A549 (cell line): ENCODE measurements around the gene PML. TPM values are rescaled to one million over a fixed set of nuclear protein-coding genes. Genes with fewer than 3 reads are reported as not detected.

ENCODE experiments used
- ATAC-seq, 2 experiments: fragments of 200-7000 bp in 1 of 2; fragments of >200 bp in 1 of 2; cut with Nextera tagmentation in 1 of 2; cut with Tn5 transposase in 1 of 2; 3 replicates each; pipeline versions ENCODE4 v1.8.0 to v1.9.1; 2018 to 2020; ENCODE audit warnings: mild to moderate bottlenecking in 1 of 2, moderate library complexity in 1 of 2
- CTCF ChIA-PET: fragments of 300-600 bp; sonication (Branson Sonifier 250); formaldehyde crosslinking; extraction: SDS; loops from one replicate; lab custom pipeline; 2021; ENCODE audit warnings: antibody characterized with exemption, inconsistent platforms; lab: Yijun Ruan, JAX
- POLR2A ChIA-PET: fragments of 350-600 bp; formaldehyde crosslinking; extraction: SDS; loops from one replicate; lab custom pipeline; 2021; ENCODE audit warnings: antibody characterized with exemption, inconsistent platforms; lab: Yijun Ruan, JAX
- DNase-seq, 2 experiments: peaks; one replicate each; pipeline versions ENCODE4 v3.0.0 to v3.0.0-alpha.2; 2011 to 2016; ENCODE audit warnings: low read depth in 1 of 2, low spot score in 1 of 2
- FAIRE-seq: peaks from 2 replicates; lab custom pipeline; 2011; peaks lifted over from hg19 to GRCh38; lab: Jason Lieb, UNC
- H3K27ac ChIP-seq, 2 experiments: fragments of >200 bp; sonication (Bioruptor Twin); formaldehyde crosslinking; 3 replicates each; pipeline ENCODE4 v1.5.1; 2016 to 2017
- H3K4me1 ChIP-seq: fragments of >200 bp; sonication (Bioruptor Twin); formaldehyde crosslinking; 3 replicates; pipeline ENCODE4 v1.6.1; 2016
- H3K4me2 ChIP-seq: fragments of >200 bp; sonication (Bioruptor Twin); formaldehyde crosslinking; 3 replicates; pipeline ENCODE4 v1.6.1; 2016
- H3K4me3 ChIP-seq: fragments of >200 bp; sonication (Bioruptor Twin); formaldehyde crosslinking; 3 replicates; pipeline ENCODE4 v1.5.1; 2016
- H3K9me3 ChIP-seq: fragments of >200 bp; sonication (Bioruptor Twin); formaldehyde crosslinking; 3 replicates; pipeline ENCODE4 v1.6.1; 2016
- BCL3 ChIP-seq: fragments of >200 bp; sonication (Bioruptor Twin); formaldehyde crosslinking; IDR thresholded peaks from 3 replicates; pipeline ENCODE4 v1.6.1; 2016
- CBX2 ChIP-seq: fragments of 200-600 bp; sonication (generic); IDR thresholded peaks from 2 replicates; pipeline ENCODE4 v1.6.1; 2016; ENCODE audit warnings: low read depth, mild to moderate bottlenecking, borderline replicate concordance
- CHD2 ChIP-seq: fragments of 150-350 bp; IDR thresholded peaks from 2 replicates; pipeline ENCODE4 v1.6.1; 2014; ENCODE audit warnings: low read length; ENCODE audit not compliant: partially characterized antibody
- ESRRA ChIP-seq: fragments of 150-350 bp; IDR thresholded peaks from 2 replicates; pipeline ENCODE4 v1.6.1; 2014; ENCODE audit warnings: mild to moderate bottlenecking, low read length, borderline replicate concordance
- FOSL2 ChIP-seq, 2 experiments: fragments of 450-650 bp in 1 of 2; fragments of >200 bp in 1 of 2; sonication (Bioruptor Twin) in 1 of 2; formaldehyde crosslinking; IDR thresholded peaks; 2 replicates each; pipeline versions ENCODE4 v1.5.0 to v1.6.1; 2016 to 2020; ENCODE audit warnings: mild to moderate bottlenecking in 1 of 2, moderate library complexity in 1 of 2
- FOXS1 ChIP-seq: fragments of 250-450 bp; sonication (Bioruptor Pico); IDR thresholded peaks from 2 replicates; pipeline ENCODE4 v1.5.0; 2020; ENCODE audit warnings: mild to moderate bottlenecking, moderate library complexity
- HOXB13 ChIP-seq: fragments of 250-450 bp; sonication (Bioruptor Pico); IDR thresholded peaks from 2 replicates; pipeline ENCODE4 v1.5.0; 2020; ENCODE audit warnings: low read depth, mild to moderate bottlenecking, moderate library complexity
- HOXB5 ChIP-seq: fragments of 250-450 bp; sonication (Bioruptor Pico); IDR thresholded peaks from 2 replicates; pipeline ENCODE4 v1.5.0; 2020; ENCODE audit warnings: mild to moderate bottlenecking, moderate library complexity
- NFE2L2 ChIP-seq: fragments of 150-350 bp; conservative IDR thresholded peaks from 2 replicates; pipeline ENCODE4 v1.6.1; 2014; ENCODE audit warnings: low read length
- PBX3 ChIP-seq: IDR thresholded peaks from 2 replicates; pipeline ENCODE4 v1.6.1; 2012
- POLR2A ChIP-seq: IDR thresholded peaks from 2 replicates; pipeline ENCODE4 v1.6.1; 2012; ENCODE audit warnings: mild to moderate bottlenecking, low read length
- RNF2 ChIP-seq: fragments of 200-600 bp; sonication (generic); IDR thresholded peaks from 2 replicates; pipeline ENCODE4 v1.6.1; 2016; ENCODE audit warnings: low read depth, mild to moderate bottlenecking, antibody characterized with exemption, moderate library complexity, borderline replicate concordance
- ZFP36 ChIP-seq: fragments of 450-650 bp; IDR thresholded peaks from 2 replicates; pipeline ENCODE4 v1.6.1; 2014; ENCODE audit warnings: borderline replicate concordance; ENCODE audit not compliant: partially characterized antibody
- ZSCAN20 ChIP-seq: fragments of 250-450 bp; sonication (Bioruptor Pico); IDR thresholded peaks from 2 replicates; pipeline ENCODE4 v1.8.0; 2022; ENCODE audit warnings: mild to moderate bottlenecking, moderate library complexity
- WGBS: methylation state at CpG from one replicate; pipeline ENCODE4 v1.1.6; 2017; ENCODE audit errors: missing lambda C conversion rate; 5-methylcytosine and 5-hydroxymethylcytosine counted together
- polyA minus RNA-seq: library from RNA; depleted of rRNA, polyadenylated mRNA; stranded (reverse); fragments of >200 nt; gene quantifications from 2 replicates; pipeline ENCODE4 v1.2.3, GENCODE V29; 2011; rRNA and poly(A)+ RNA removed
- polyA plus RNA-seq, 4 experiments: library from polyadenylated mRNA; depleted of rRNA in 3 of 4; stranded (reverse); fragments of >200 nt; fragmentation: RNase III in 1 of 4; extraction: RNeasy Plus Mini Kit Qiagen cat#74134 plus additional on column Dnase treatment in 1 of 4; gene quantifications; 2 replicates in 3 of 4; 3 replicates in 1 of 4; pipeline ENCODE4 v1.2.3, GENCODE V29; 2011 to 2017
- TF ChIP-seq, protein P1 (sequence below): fragments of >200 bp; sonication (Bioruptor Twin); formaldehyde crosslinking; IDR thresholded peaks from 2 replicates; pipeline ENCODE4 v1.6.1; 2016
- TF ChIP-seq, protein P2 (sequence below): fragments of 150-350 bp; IDR thresholded peaks from 2 replicates; pipeline ENCODE4 v1.6.1; 2014; ENCODE audit warnings: low read depth, mild to moderate bottlenecking, low read length
- TF ChIP-seq, protein P3 (sequence below): fragments of >200 bp; sonication (Bioruptor Twin); formaldehyde crosslinking; IDR thresholded peaks from 3 replicates; pipeline ENCODE4 v1.5.1; 2016

PML gene, protein sequence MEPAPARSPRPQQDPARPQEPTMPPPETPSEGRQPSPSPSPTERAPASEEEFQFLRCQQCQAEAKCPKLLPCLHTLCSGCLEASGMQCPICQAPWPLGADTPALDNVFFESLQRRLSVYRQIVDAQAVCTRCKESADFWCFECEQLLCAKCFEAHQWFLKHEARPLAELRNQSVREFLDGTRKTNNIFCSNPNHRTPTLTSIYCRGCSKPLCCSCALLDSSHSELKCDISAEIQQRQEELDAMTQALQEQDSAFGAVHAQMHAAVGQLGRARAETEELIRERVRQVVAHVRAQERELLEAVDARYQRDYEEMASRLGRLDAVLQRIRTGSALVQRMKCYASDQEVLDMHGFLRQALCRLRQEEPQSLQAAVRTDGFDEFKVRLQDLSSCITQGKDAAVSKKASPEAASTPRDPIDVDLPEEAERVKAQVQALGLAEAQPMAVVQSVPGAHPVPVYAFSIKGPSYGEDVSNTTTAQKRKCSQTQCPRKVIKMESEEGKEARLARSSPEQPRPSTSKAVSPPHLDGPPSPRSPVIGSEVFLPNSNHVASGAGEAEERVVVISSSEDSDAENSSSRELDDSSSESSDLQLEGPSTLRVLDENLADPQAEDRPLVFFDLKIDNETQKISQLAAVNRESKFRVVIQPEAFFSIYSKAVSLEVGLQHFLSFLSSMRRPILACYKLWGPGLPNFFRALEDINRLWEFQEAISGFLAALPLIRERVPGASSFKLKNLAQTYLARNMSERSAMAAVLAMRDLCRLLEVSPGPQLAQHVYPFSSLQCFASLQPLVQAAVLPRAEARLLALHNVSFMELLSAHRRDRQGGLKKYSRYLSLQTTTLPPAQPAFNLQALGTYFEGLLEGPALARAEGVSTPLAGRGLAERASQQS
- 2.1 and 3.9 TPM in 2 replicates for polyA plus RNA-seq (2011; rRNA removed)
- 5.9 and 7.9 TPM in 2 replicates for polyA plus RNA-seq (2012; cell fraction: cytosol; rRNA removed)
- 14.7 and 25.7 TPM in 2 replicates for polyA plus RNA-seq (2012; cell fraction: nucleus; rRNA removed)
- polyA plus RNA-seq (2017; fragmentation: RNase III; extraction: RNeasy Plus Mini Kit Qiagen cat#74134 plus additional on column Dnase treatment): 7.8 to 8.5 TPM (median 8.4 TPM) in 3 replicates
- polyA minus RNA-seq: 5.6 and 6.2 TPM in 2 replicates

DNA sequence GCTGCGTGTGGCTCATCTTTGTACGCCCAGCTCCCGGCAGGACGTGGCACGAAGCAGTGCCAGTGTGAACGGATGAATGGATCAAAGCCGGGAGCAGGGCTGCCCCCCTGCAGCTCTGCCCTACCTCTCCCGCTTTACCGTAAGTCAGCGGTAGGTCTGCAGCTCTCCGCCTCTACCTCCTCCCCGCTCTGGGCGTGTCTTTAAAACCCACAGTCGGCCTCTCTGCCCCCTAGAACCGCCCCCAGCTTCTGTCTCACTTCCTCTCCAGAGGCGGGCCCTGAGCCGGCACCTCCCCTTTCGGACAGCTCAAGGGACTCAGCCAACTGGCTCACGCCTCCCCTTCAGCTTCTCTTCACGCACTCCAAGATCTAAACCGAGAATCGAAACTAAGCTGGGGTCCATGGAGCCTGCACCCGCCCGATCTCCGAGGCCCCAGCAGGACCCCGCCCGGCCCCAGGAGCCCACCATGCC lies at the start of gene PML:
TSS of gene PML (plus strand) at position 304 of the 471 bp plus-strand sequence. CDS start at position 401, 97 bp downstream.
- peak; percentile 93 to 95 for ATAC-seq
- Histone ChIP-seq H3K27ac (peak within 1 kb of the TSS; percentile 87 to 91), H3K9me3 (no peaks in the 10 kb centered on the region), H3K4me3 (peak within 1 kb of the TSS; percentile 98), H3K4me2 (peak within 1 kb of the TSS; percentile 97), H3K4me1 (peaks cover 14% of the 10 kb centered on the region)
- TF ChIP-seq POLR2A (peak; percentile 76), BCL3 (0 out of 3 replicates have a peak, but pooled peaks have one; percentile 44), NFE2L2 (no peak), HOXB5 (CRISPR knock-in tag) (no peak)
- no peak for FAIRE-seq
- CTCF ChIA-PET: interaction anchor here (0.8 to 5.5 kb wide), 6 partner anchors 12 to 60 kb away, joined by 3 to 30 read pairs (median 6); no protein-coding TSS in a partner anchor
- WGBS: 0% methylated on average over 11 of the region's 27 CpGs
- POLR2A ChIA-PET: interaction anchor here (0.6 kb wide), 1 partner anchor 43 kb away, joined by 3 read pairs; no protein-coding TSS in a partner anchor
- peak; percentile 85 to 89 for DNase-seq

DNA sequence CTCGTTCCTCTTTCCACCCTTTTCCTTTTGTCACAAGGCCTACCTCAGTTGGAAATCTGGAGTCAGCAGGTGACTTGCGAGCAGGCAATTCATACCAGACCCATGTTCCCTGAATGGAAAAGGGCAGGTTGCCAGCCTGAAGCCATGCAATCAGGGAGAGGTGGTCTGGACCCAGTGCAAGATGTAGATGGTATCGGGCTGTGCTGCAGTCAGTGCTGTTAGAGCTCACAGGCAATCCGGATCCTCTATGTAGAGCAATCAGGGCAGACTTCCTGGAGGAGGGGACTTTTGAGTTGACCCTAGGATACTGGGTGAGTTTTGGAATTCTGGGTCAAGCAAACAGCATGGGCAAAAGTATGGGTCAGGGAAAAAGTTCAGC lies 49.4 kb upstream of the PML start:
- no peak for DNase-seq
- CTCF ChIA-PET: interaction anchor here (0.6 to 1.1 kb wide), 2 partner anchors 27 to 276 kb away, joined by 3 to 4 read pairs; no protein-coding TSS in a partner anchor
- TF ChIP-seq CBX2 (no peak), ZFP36 (peak; percentile 89), ESRRA (no peak), HOXB13 (CRISPR knock-in tag) (no peak)
- TF ChIP-seq, protein P1, sequence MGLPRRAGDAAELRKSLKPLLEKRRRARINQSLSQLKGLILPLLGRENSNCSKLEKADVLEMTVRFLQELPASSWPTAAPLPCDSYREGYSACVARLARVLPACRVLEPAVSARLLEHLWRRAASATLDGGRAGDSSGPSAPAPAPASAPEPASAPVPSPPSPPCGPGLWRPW: no peak
- TF ChIP-seq, protein P2, sequence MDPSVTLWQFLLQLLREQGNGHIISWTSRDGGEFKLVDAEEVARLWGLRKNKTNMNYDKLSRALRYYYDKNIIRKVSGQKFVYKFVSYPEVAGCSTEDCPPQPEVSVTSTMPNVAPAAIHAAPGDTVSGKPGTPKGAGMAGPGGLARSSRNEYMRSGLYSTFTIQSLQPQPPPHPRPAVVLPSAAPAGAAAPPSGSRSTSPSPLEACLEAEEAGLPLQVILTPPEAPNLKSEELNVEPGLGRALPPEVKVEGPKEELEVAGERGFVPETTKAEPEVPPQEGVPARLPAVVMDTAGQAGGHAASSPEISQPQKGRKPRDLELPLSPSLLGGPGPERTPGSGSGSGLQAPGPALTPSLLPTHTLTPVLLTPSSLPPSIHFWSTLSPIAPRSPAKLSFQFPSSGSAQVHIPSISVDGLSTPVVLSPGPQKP: no peak
- Histone ChIP-seq H3K27ac (no peak overlapping the region), H3K4me2 (no peak overlapping the region), H3K4me1 (peaks cover 10% of the 10 kb centered on the region; the same call in 2 of the 3 replicates), H3K9me3 (no peaks in the 10 kb centered on the region), H3K4me3 (no peak overlapping the region)
- ATAC-seq: no peak
- no peak for FAIRE-seq
- WGBS: 62% methylated on average over 4 of the region's 4 CpGs
- POLR2A ChIA-PET: no interaction called here

- 69% methylated on average over 3 of the region's 17 CpGs for WGBS
- no peak overlapping the region for H3K4me3 ChIP-seq
- no peak for ATAC-seq
- POLR2A ChIA-PET: no interaction called here
- no peak for TF ChIP-seq CBX2
- TF ChIP-seq FOXS1 (CRISPR knock-in tag): no peak
- no peak for TF ChIP-seq ZSCAN20 (CRISPR knock-in tag)
- TF ChIP-seq PBX3: no peak
- TF ChIP-seq RNF2: no peak
- TF ChIP-seq, protein P3, sequence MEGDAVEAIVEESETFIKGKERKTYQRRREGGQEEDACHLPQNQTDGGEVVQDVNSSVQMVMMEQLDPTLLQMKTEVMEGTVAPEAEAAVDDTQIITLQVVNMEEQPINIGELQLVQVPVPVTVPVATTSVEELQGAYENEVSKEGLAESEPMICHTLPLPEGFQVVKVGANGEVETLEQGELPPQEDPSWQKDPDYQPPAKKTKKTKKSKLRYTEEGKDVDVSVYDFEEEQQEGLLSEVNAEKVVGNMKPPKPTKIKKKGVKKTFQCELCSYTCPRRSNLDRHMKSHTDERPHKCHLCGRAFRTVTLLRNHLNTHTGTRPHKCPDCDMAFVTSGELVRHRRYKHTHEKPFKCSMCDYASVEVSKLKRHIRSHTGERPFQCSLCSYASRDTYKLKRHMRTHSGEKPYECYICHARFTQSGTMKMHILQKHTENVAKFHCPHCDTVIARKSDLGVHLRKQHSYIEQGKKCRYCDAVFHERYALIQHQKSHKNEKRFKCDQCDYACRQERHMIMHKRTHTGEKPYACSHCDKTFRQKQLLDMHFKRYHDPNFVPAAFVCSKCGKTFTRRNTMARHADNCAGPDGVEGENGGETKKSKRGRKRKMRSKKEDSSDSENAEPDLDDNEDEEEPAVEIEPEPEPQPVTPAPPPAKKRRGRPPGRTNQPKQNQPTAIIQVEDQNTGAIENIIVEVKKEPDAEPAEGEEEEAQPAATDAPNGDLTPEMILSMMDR: no peak
- no peak for TF ChIP-seq FOSL2 (IDR thresholded peaks at IDR 0.05)
- TF ChIP-seq FOSL2 (CRISPR knock-in tag; IDR thresholded peaks at IDR 0.05): no peak
- no peak for TF ChIP-seq CHD2
- TF ChIP-seq, all 56 proteins: peak for 0
- FAIRE-seq: no peak
- DNase-seq: no peak
- Histone ChIP-seq H3K4me1 (peaks cover 3% of the 10 kb centered on the region; the same call in 2 of the 3 replicates), H3K4me2 (no peak overlapping the region), H3K27ac (no peak overlapping the region), H3K9me3 (no peaks in the 10 kb centered on the region)
- CTCF ChIA-PET: interaction anchor here (1.1 to 1.6 kb wide), 2 partner anchors 19 to 26 kb away, joined by 4 to 5 read pairs; no protein-coding TSS in a partner anchor
These were observed 48.3 kb upstream of the PML start for GRCh38 chr15:73946046-73946721.
